ENCODE data around the gene CDIPT.
"Not testable (repeated sequence)": the region's sequence is repeated elsewhere in the genome, so short reads cannot be mapped to it uniquely, and the experiment has no call there.

Gene CDIPT

GRCh38 chr16:29900888-29901606 lies 38.0 kb upstream of the CDIPT start:
- Histone ChIP-seq H3K9ac (ENCODE audit: low read depth, low read length) (peak overlapping the region; percentile 79), H3K4me1 (ENCODE audit: insufficient read depth, low read length) (no peaks in the 10 kb centered on the region; the same call in none of the 2 replicates), H3K36me3 (ENCODE audit: insufficient read depth, low read length) (no peaks in the 10 kb centered on the region), H3K9me3 (ENCODE audit: control insufficient read depth, insufficient read depth, low read length) (no peaks in the 10 kb centered on the region)

- Histone ChIP-seq H3K9me3 (ENCODE audit: control insufficient read depth, insufficient read depth, low read length) (no peaks in the 10 kb centered on the region), H3K36me3 (ENCODE audit: insufficient read depth, low read length) (no peaks in the 10 kb centered on the region), H3K9ac (ENCODE audit: low read depth, low read length) (peak within 1 kb of the TSS; percentile 79), H3K4me1 (ENCODE audit: insufficient read depth, low read length) (no peaks in the 10 kb centered on the region; the same call in none of the 2 replicates)
These were observed 37.3 kb upstream of the CDIPT start, which contains the start of gene ASPHD1 for GRCh38 chr16:29900102-29900887. ASPHD1 (plus strand) TSS chr16:29900488; CDS start chr16:29900972, 484 bp downstream.

- Histone ChIP-seq H3K36me3 (ENCODE audit: insufficient read depth, low read length) (no peaks in the 10 kb centered on the region), H3K4me1 (ENCODE audit: insufficient read depth, low read length) (no peaks in the 10 kb centered on the region; the same call in none of the 2 replicates), H3K9ac (ENCODE audit: low read depth, low read length) (peak within 1 kb of the TSS; percentile 79), H3K9me3 (ENCODE audit: control insufficient read depth, insufficient read depth, low read length) (no peaks in the 10 kb centered on the region)
These were observed 36.6 kb upstream of the CDIPT start, which contains the start of gene SEZ6L2 for GRCh38 chr16:29899516-29900101. SEZ6L2 (minus strand) TSS chr16:29899550; CDS start chr16:29899019, 531 bp downstream.

GRCh38 chr16:29898804-29899515 lies 35.9 kb upstream of the CDIPT start:
- Histone ChIP-seq H3K9ac (ENCODE audit: low read depth, low read length) (peak overlapping the region; percentile 77), H3K4me1 (ENCODE audit: insufficient read depth, low read length) (no peaks in the 10 kb centered on the region; the same call in none of the 2 replicates), H3K36me3 (ENCODE audit: insufficient read depth, low read length) (no peaks in the 10 kb centered on the region), H3K9me3 (ENCODE audit: control insufficient read depth, insufficient read depth, low read length) (no peaks in the 10 kb centered on the region)

GRCh38 chr16:29898135-29898803 lies 35.2 kb upstream of the CDIPT start:
- H3K4me1 ChIP-seq (ENCODE audit: insufficient read depth, low read length), result no peaks in the 10 kb centered on the region; the same call in none of the 2 replicates
- H3K9me3 ChIP-seq (ENCODE audit: control insufficient read depth, insufficient read depth, low read length), result no peaks in the 10 kb centered on the region
- no peaks in the 10 kb centered on the region for H3K36me3 ChIP-seq (ENCODE audit: insufficient read depth, low read length)
- peak overlapping the region; percentile 77 for H3K9ac ChIP-seq (ENCODE audit: low read depth, low read length)

DNA sequence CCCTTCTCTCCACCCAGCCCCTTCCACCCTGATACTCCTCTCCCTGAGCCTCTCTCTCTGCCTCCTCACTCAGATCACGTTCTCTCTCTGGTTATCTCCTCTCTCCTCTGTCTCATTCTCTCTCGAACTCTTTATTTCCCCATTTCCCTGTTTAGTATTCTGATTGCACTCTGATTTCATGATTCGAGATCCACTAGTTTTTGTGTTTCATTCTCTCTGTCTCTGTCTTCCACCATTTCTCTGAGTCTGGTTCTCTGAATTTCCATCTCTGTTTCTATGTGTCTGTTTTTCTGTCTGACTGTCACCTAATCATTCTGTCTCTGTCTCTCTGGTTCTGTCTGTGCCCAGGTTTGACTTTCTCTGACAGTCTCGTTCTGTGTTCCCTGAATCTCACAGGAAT lies 34.3 kb upstream of the CDIPT start:
- H3K9me3 ChIP-seq (ENCODE audit: control insufficient read depth, insufficient read depth, low read length), result no peaks in the 10 kb centered on the region
- no peaks in the 10 kb centered on the region; the same call in none of the 2 replicates for H3K4me1 ChIP-seq (ENCODE audit: insufficient read depth, low read length)
- H3K9ac ChIP-seq (ENCODE audit: low read depth, low read length), result no peak overlapping the region
- no peaks in the 10 kb centered on the region for H3K36me3 ChIP-seq (ENCODE audit: insufficient read depth, low read length)

DNA sequence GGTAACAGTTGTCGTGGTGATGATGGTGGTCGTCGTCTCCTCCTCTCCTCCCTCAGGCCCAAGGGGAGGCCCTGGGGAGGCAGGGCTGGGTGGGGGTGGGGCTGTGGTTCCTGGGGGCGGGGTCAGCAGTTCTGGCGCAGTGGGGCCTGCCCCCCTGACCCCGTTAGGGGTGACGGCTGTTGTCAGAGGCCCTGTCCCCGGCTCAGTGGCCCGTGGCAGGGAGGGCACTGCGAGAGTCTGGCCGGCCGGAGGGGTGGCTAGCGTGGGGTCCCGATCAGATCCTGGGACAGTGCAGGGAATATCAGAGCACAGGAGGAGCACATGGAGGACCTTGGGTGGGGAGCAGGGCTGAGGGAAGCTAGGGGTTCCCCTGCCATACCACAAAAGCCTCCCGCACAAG lies 33.8 kb upstream of the CDIPT start:
- Histone ChIP-seq H3K4me1 (ENCODE audit: insufficient read depth, low read length) (no peaks in the 10 kb centered on the region; the same call in none of the 2 replicates), H3K9me3 (ENCODE audit: control insufficient read depth, insufficient read depth, low read length) (no peaks in the 10 kb centered on the region), H3K9ac (ENCODE audit: low read depth, low read length) (no peak overlapping the region), H3K36me3 (ENCODE audit: insufficient read depth, low read length) (no peaks in the 10 kb centered on the region)

DNA sequence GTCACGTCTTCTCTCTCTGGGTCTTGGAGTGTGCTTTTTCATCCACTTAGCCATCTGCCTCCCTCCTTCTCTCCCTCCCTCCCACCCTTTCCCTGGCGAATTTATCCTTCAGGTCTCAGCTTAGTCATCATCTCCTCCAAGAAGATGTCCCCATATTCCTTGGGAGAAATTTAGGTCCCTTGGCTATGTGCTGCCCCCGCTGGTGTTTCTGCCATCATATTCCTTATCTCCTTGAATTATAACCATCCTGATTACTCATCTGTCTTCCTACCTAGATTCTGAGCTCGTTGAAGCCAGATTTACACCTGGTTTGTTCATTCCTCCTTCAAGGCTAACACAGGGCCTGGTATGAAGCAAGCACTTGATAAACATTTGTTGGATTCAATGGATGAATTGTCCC lies 31.3 kb upstream of the CDIPT start:
- Histone ChIP-seq H3K9me3 (ENCODE audit: control insufficient read depth, insufficient read depth, low read length) (no peaks in the 10 kb centered on the region), H3K4me1 (ENCODE audit: insufficient read depth, low read length) (no peaks in the 10 kb centered on the region; the same call in none of the 2 replicates), H3K9ac (ENCODE audit: low read depth, low read length) (no peak overlapping the region), H3K36me3 (ENCODE audit: insufficient read depth, low read length) (no peaks in the 10 kb centered on the region)

DNA sequence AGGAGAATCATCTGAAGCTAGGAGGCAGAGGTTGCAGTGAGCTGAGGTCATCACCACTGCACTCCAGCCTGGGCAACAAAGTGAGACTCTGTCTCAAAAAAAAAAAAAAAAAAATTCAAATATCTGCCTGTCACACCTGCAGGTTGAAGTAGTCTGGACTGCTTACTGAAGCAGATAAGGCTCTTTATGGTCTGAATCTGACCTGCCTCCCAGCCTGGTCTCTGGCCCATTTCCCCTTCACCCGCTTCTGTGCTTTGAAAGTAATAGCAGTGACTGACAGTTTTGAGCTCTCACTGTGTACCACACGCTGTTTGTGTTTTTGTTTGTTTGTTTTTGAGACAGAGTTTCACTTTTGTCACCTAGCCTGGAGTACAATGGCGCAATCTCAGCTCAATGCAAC lies 30.5 kb upstream of the CDIPT start:
- Histone ChIP-seq H3K9ac (ENCODE audit: low read depth, low read length) (no peak overlapping the region), H3K9me3 (ENCODE audit: control insufficient read depth, insufficient read depth, low read length) (no peaks in the 10 kb centered on the region), H3K36me3 (ENCODE audit: insufficient read depth, low read length) (no peaks in the 10 kb centered on the region), H3K4me1 (ENCODE audit: insufficient read depth, low read length) (no peaks in the 10 kb centered on the region; the same call in none of the 2 replicates)

DNA sequence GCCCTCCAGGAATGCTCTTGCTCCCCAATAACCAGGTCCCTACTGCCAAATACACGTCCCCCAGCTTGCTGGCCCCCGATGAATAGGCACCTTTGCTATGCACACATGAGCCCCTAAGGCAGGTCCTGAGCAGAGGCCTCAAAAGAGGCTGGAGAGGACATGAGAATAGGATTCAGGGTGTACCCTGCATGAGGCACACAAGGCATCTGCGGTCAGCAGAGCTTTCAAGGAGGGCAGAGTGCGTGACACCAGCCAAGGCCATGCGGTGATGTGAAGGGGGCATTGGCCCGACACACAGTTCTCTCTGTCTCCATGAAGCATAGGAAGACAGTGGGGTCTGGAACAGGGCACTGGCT lies 29.4 kb upstream of the CDIPT start:
- Histone ChIP-seq H3K36me3 (ENCODE audit: insufficient read depth, low read length) (no peaks in the 10 kb centered on the region), H3K9me3 (ENCODE audit: control insufficient read depth, insufficient read depth, low read length) (no peaks in the 10 kb centered on the region), H3K4me1 (ENCODE audit: insufficient read depth, low read length) (no peaks in the 10 kb centered on the region), H3K9ac (ENCODE audit: low read depth, low read length) (no peak overlapping the region)

DNA sequence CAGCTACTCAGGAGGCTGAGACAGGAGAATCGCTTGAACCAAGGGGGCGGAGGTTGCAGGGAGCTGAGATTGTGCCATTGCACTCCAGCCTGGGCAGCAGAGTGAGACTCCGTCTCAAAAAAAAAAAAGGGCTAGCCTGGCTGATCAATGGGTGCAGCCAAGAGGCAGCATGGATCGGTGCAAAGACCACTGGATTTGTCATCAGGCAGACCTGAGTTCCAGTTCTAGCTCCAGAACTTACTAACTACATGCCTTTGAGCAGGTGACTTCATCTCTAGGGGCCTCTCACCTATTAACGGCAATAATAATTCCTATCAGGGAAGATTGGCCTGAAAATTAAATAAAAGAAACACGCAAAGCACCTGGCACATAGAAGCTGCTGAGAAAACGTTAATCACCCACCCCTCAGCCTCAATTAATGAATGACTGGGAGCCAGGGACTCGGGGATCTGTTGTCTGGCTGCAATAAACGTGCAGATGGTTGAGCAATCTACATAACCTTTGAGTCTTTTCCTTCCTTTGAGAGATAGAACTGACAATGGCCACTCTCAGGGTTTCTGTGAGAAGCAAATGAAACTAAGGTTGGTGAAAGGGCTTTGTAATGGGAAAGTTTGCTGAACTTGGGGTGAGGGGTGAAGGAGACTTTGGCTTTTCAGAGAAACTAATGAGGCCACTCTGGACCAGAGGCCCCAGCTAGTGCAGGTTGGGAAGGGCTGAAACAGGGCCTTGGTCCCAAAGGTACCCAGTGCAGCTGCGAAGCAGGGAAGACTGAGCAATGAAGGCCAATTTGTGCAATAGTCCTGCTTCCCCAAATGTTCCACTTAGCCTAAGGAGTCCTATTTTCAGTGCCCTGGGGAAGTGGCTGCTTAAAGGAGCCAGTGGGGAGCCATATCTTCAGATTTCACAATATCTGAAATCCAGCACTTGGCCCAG lies 28.8 kb upstream of the CDIPT start:
- Histone ChIP-seq H3K36me3 (ENCODE audit: insufficient read depth, low read length) (no peaks in the 10 kb centered on the region), H3K4me1 (ENCODE audit: insufficient read depth, low read length) (no peaks in the 10 kb centered on the region), H3K9ac (ENCODE audit: low read depth, low read length) (no peak overlapping the region), H3K9me3 (ENCODE audit: control insufficient read depth, insufficient read depth, low read length) (no peaks in the 10 kb centered on the region)

- not testable (repeated sequence) for H3K4me1 ChIP-seq (ENCODE audit: insufficient read depth, low read length); H3K9me3 ChIP-seq (ENCODE audit: control insufficient read depth, insufficient read depth, low read length); H3K36me3 ChIP-seq (ENCODE audit: insufficient read depth, low read length); H3K9ac ChIP-seq (ENCODE audit: low read depth, low read length)
These were observed 26.3 kb upstream of the CDIPT start for GRCh38 chr16:29889372-29889771.

GRCh38 chr16:29883987-29884386 lies 21.0 kb upstream of the CDIPT start:
- H3K9me3 ChIP-seq (ENCODE audit: control insufficient read depth, insufficient read depth, low read length), result no peaks in the 10 kb centered on the region
- no peaks in the 10 kb centered on the region; the same call in 1 of the 2 replicates for H3K36me3 ChIP-seq (ENCODE audit: insufficient read depth, low read length)
- no peaks in the 10 kb centered on the region for H3K4me1 ChIP-seq (ENCODE audit: insufficient read depth, low read length)
- no peak overlapping the region for H3K9ac ChIP-seq (ENCODE audit: low read depth, low read length)

Measured in ES-I3 (cell line).